ENCODE measurements around the gene CD300C. TPM values are rescaled to one million over a fixed set of nuclear protein-coding genes. Genes with fewer than 3 reads are reported as not detected.
"Not testable (repeated sequence)": the region's sequence is repeated elsewhere in the genome, so short reads cannot be mapped to it uniquely, and the experiment has no call there.

Gene CD300C
- total and polyA plus RNA-seq, 2 donors (not counting 1 experiment from before 2014, with no cell fraction given): 0.72 to 0.74 TPM

GRCh38 chr17:74558882-74559519 is 13.1 kb upstream of the CD300C start:
- Mint-ChIP-seq H3K27ac (peak overlapping the region; percentile 66), H3K4me1 (peaks cover 27% of the 10 kb centered on the region), H3K4me3 (peak overlapping the region; percentile 4), H3K27me3 (peaks cover 19% of the 10 kb centered on the region), H3K9me3 (ENCODE audit: insufficient read depth) (no peaks in the 10 kb centered on the region)
- Histone ChIP-seq H3K27ac (ENCODE audit: low read length in 2 of 2) (peak overlapping the region; percentile 47 to 79), H3K9me3 (ENCODE audit: control extremely low read depth in 1 of 3, control insufficient read depth in 2 of 3, insufficient read depth in 1 of 3, low read length in 2 of 3) (peaks cover 0 to 9% (median 8%) of the 10 kb centered on the region in 3 donors), H3K9ac (ENCODE audit: low read length) (no peak overlapping the region), H3K27me3 (replicated peaks in 1 of 4; ENCODE audit: control extremely low read depth in 1 of 4, control insufficient read depth in 3 of 4, insufficient read depth in 4 of 4, low read length in 3 of 4) (no peaks in the 10 kb centered on the region), H3K4me3 (ENCODE audit: control extremely low read depth in 1 of 5, extremely low read depth in 1 of 5, insufficient read depth in 1 of 5, low read depth in 2 of 5, low read length in 4 of 5) (no peak overlapping the region), H3K4me2 (replicated peaks; ENCODE audit: low read depth, low read length, poor library complexity, severe bottlenecking) (peak overlapping the region; percentile 34), H3K79me2 (ENCODE audit: control insufficient read depth, insufficient read depth, low read length) (no peaks in the 10 kb centered on the region), H3K36me3 (replicated peaks in 1 of 2; ENCODE audit: control extremely low read depth in 1 of 2, control insufficient read depth in 1 of 2, extremely low read depth in 1 of 2, insufficient read depth in 2 of 2, low read length in 1 of 2) (no peaks in the 10 kb centered on the region), H3K4me1 (ENCODE audit: control insufficient read depth in 2 of 2, insufficient read depth in 2 of 2, low read length in 2 of 2) (peaks cover 36 to 54% of the 10 kb centered on the region in 2 donors), H4K20me1 (ENCODE audit: control insufficient read depth, insufficient read depth, low read length, poor library complexity, severe bottlenecking) (no peaks in the 10 kb centered on the region), H2AFZ (ENCODE audit: insufficient read depth, low read depth, low read length, poor library complexity, severe bottlenecking) (no peak overlapping the region)
- CTCF ChIA-PET: no interaction called here
- POLR2A ChIA-PET: no interaction called here
- 50% methylated on average over 2 of the region's 6 CpGs for WGBS (ENCODE audit: insufficient coverage)
- TF ChIP-seq, protein P1, sequence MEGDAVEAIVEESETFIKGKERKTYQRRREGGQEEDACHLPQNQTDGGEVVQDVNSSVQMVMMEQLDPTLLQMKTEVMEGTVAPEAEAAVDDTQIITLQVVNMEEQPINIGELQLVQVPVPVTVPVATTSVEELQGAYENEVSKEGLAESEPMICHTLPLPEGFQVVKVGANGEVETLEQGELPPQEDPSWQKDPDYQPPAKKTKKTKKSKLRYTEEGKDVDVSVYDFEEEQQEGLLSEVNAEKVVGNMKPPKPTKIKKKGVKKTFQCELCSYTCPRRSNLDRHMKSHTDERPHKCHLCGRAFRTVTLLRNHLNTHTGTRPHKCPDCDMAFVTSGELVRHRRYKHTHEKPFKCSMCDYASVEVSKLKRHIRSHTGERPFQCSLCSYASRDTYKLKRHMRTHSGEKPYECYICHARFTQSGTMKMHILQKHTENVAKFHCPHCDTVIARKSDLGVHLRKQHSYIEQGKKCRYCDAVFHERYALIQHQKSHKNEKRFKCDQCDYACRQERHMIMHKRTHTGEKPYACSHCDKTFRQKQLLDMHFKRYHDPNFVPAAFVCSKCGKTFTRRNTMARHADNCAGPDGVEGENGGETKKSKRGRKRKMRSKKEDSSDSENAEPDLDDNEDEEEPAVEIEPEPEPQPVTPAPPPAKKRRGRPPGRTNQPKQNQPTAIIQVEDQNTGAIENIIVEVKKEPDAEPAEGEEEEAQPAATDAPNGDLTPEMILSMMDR (IDR thresholded peaks at IDR 0.05): no peak
- no peak for TF ChIP-seq EZH2 (IDR thresholded peaks at IDR 0.05; ENCODE audit: borderline replicate concordance, insufficient read depth, low read depth, low read length, poor library complexity, severe bottlenecking)
- intact Hi-C loops (cut with micrococcal nuclease): no loop called here
- ATAC-seq (ENCODE audit: low read depth): no peak
- DNase-seq: no peak

- H2AFZ ChIP-seq (ENCODE audit: insufficient read depth, low read depth, low read length, poor library complexity, severe bottlenecking); intact Hi-C loops (cut with micrococcal nuclease); POLR2A ChIA-PET; CTCF ChIA-PET; H3K4me3 ChIP-seq (ENCODE audit: control extremely low read depth in 1 of 5, extremely low read depth in 1 of 5, insufficient read depth in 1 of 5, low read depth in 2 of 5, low read length in 4 of 5); H3K9me3 ChIP-seq (ENCODE audit: control extremely low read depth in 1 of 3, control insufficient read depth in 2 of 3, insufficient read depth in 1 of 3, low read length in 2 of 3); H4K20me1 ChIP-seq (ENCODE audit: control insufficient read depth, insufficient read depth, low read length, poor library complexity, severe bottlenecking); H3K36me3 ChIP-seq (replicated peaks in 1 of 2; ENCODE audit: control extremely low read depth in 1 of 2, control insufficient read depth in 1 of 2, extremely low read depth in 1 of 2, insufficient read depth in 2 of 2, low read length in 1 of 2); ATAC-seq (ENCODE audit: low read depth); H3K27me3 ChIP-seq (replicated peaks in 1 of 4; ENCODE audit: control extremely low read depth in 1 of 4, control insufficient read depth in 3 of 4, insufficient read depth in 4 of 4, low read length in 3 of 4); H3K9me3 Mint-ChIP-seq (ENCODE audit: insufficient read depth); H3K9ac ChIP-seq (ENCODE audit: low read length); H3K79me2 ChIP-seq (ENCODE audit: control insufficient read depth, insufficient read depth, low read length): not testable (repeated sequence)
- peak overlapping the region; percentile 34 for H3K4me2 ChIP-seq (replicated peaks; ENCODE audit: low read depth, low read length, poor library complexity, severe bottlenecking)
- Mint-ChIP-seq H3K27ac (peak overlapping the region; percentile 66), H3K4me1 (peaks cover 27% of the 10 kb centered on the region), H3K27me3 (peaks cover 15% of the 10 kb centered on the region), H3K4me3 (peak overlapping the region; percentile 44)
- DNase-seq: peak; percentile 47
- H3K4me1 ChIP-seq (ENCODE audit: control insufficient read depth in 2 of 2, insufficient read depth in 2 of 2, low read length in 2 of 2): peaks cover 36 to 54% of the 10 kb centered on the region in 2 donors
- WGBS (ENCODE audit: insufficient coverage): 73% methylated on average over 4 of the region's 4 CpGs
- peak overlapping the region; percentile 47 to 79 for H3K27ac ChIP-seq (ENCODE audit: low read length in 2 of 2)
Measured at GRCh38 chr17:74558402-74558801, 12.5 kb upstream of the CD300C start.

All from B cell (primary cell).